GM23338 (cell line): ENCODE results near the gene NEU2. TPM values are rescaled to one million over a fixed set of nuclear protein-coding genes. Genes with fewer than 3 reads are reported as not detected.

Experiments used
- ATAC-seq: fragments of 200-7000 bp; cut with Tn5 transposase; 3 replicates; pipeline ENCODE4 v1.9.1; 2020
- DNase-seq: peaks from one replicate; pipeline ENCODE4 v3.0.0-alpha.2; 2015; ENCODE audit warnings: low spot score
- H2AFZ ChIP-seq: fragments of 200-600 bp; sonication (generic); 2 replicates; pipeline ENCODE4 v1.8.0; 2016; ENCODE audit warnings: antibody characterized with exemption, mild to moderate bottlenecking, moderate library complexity
- H3F3A ChIP-seq: fragments of 200-600 bp; sonication (generic); replicated peaks from 2 replicates; pipeline ENCODE4 v1.8.0; 2017; ENCODE audit warnings: antibody characterized with exemption, mixed run types, low read depth
- H3K27ac ChIP-seq: fragments of 200-600 bp; sonication (generic); 2 replicates; pipeline ENCODE4 v1.6.1; 2016; ENCODE audit warnings: low read depth
- H3K27me3 ChIP-seq: fragments of 200-600 bp; sonication (generic); 2 replicates; pipeline ENCODE4 v1.8.0; 2016; ENCODE audit warnings: mild to moderate bottlenecking, mixed run types, moderate library complexity; ENCODE audit not compliant: insufficient read depth
- H3K36me3 ChIP-seq: fragments of 200-600 bp; sonication (generic); 2 replicates; pipeline ENCODE4 v1.8.0; 2016; ENCODE audit warnings: mild to moderate bottlenecking; ENCODE audit not compliant: insufficient read depth
- H3K4me1 ChIP-seq: fragments of 200-600 bp; sonication (generic); 2 replicates; pipeline ENCODE4 v1.8.0; 2016; ENCODE audit warnings: mild to moderate bottlenecking, moderate library complexity; ENCODE audit not compliant: insufficient read depth
- H3K4me2 ChIP-seq: fragments of 200-600 bp; sonication (generic); 2 replicates; pipeline ENCODE4 v1.7.1; 2017; ENCODE audit warnings: mixed run types
- H3K4me3 ChIP-seq: fragments of 200-600 bp; sonication (generic); 2 replicates; pipeline ENCODE4 v1.6.1; 2016; ENCODE audit warnings: mixed run types
- H3K79me2 ChIP-seq: fragments of 200-600 bp; sonication (generic); replicated peaks from 2 replicates; pipeline ENCODE4 v1.8.0; 2017; ENCODE audit warnings: mild to moderate bottlenecking; ENCODE audit not compliant: insufficient read depth
- H3K9me2 ChIP-seq: fragments of 200-600 bp; sonication (generic); 2 replicates; pipeline ENCODE4 v1.8.0; 2017; ENCODE audit not compliant: insufficient read depth
- H4K20me1 ChIP-seq: fragments of 200-600 bp; sonication (generic); replicated peaks from 2 replicates; pipeline ENCODE4 v1.8.0; 2017; ENCODE audit warnings: mild to moderate bottlenecking; ENCODE audit not compliant: insufficient read depth
- H3K27ac Mint-ChIP-seq: 2 replicates; pipeline ENCODE4 v1.8.0; 2020; ENCODE audit warnings: inconsistent platforms, mild to moderate bottlenecking, moderate library complexity, mixed read lengths
- H3K27me3 Mint-ChIP-seq: 3 replicates; pipeline ENCODE4 v1.8.0; 2022; ENCODE audit warnings: low read depth, mild to moderate bottlenecking, moderate library complexity, mixed read lengths, inconsistent platforms; ENCODE audit not compliant: insufficient read depth, poor library complexity
- H3K36me3 Mint-ChIP-seq: 3 replicates; pipeline ENCODE4 v1.8.0; 2021; ENCODE audit warnings: low read depth, mild to moderate bottlenecking, inconsistent platforms, moderate library complexity, mixed read lengths
- H3K4me1 Mint-ChIP-seq: 3 replicates; pipeline ENCODE4 v1.8.0; 2020; ENCODE audit warnings: mild to moderate bottlenecking, inconsistent platforms, mixed read lengths
- H3K4me3 Mint-ChIP-seq: 3 replicates; pipeline ENCODE4 v1.8.0; 2021; ENCODE audit warnings: moderate library complexity, mild to moderate bottlenecking, inconsistent platforms, mixed read lengths
- H3K9me3 Mint-ChIP-seq: 3 replicates; pipeline ENCODE4 v1.8.0; 2020; ENCODE audit warnings: moderate library complexity, mild to moderate bottlenecking, inconsistent platforms, mixed read lengths
- CTCF ChIP-seq, 2 experiments: fragments of 200-600 bp in 1 of 2; sonication (generic) in 1 of 2; conservative IDR thresholded peaks; 2 replicates each; pipeline versions ENCODE4 v1.5.1 to v1.6.1; 2016 to 2017; ENCODE audit warnings: antibody characterized with exemption in 2 of 2, low read depth in 2 of 2, mild to moderate bottlenecking in 2 of 2, moderate library complexity in 1 of 2
- ETS1 ChIP-seq: IDR thresholded peaks from 2 replicates; pipeline ENCODE4 v1.6.1; 2016; ENCODE audit warnings: antibody characterized with exemption
- EZH2phosphoT487 ChIP-seq: fragments of 200-600 bp; sonication (generic); IDR thresholded peaks from one replicate; pipeline ENCODE4 v1.8.1; 2018; ENCODE audit warnings: antibody characterized with exemption; ENCODE audit not compliant: unreplicated experiment
- POLR2AphosphoS5 ChIP-seq: IDR thresholded peaks from 2 replicates; pipeline ENCODE4 v1.6.1; 2016; ENCODE audit warnings: antibody characterized with exemption, low read depth
- ZNF114 ChIP-seq: fragments of 250-450 bp; sonication (Bioruptor Pico); IDR thresholded peaks from 2 replicates; pipeline ENCODE4 v1.5.0; 2020; ENCODE audit warnings: mild to moderate bottlenecking, moderate library complexity
- polyA plus RNA-seq: library from polyadenylated mRNA; unstranded; fragments of >200 nt; fragmentation: Nextera tagmentation; extraction: Ambion mirVana; gene quantifications from 2 replicates; pipeline ENCODE4 v1.2.1, GENCODE V29; 2016
- total RNA-seq: library from RNA; depleted of rRNA; stranded (reverse); fragments of >200 nt; shearing (Covaris generic); gene quantifications from 2 replicates; pipeline ENCODE4 v1.2.3, GENCODE V29; 2014

Gene NEU2
- total and polyA plus RNA-seq, 2 experiments from 2014 or later, result not detected

GRCh38 chr2:233040571-233040970 lies 8.1 kb downstream of the NEU2 start:
- Histone ChIP-seq H3K4me3 (no peak overlapping the region), H3K79me2 (no peaks in the 10 kb centered on the region), H4K20me1 (no peaks in the 10 kb centered on the region), H3K27me3 (no peaks in the 10 kb centered on the region), H3F3A (peaks cover 8% of the 10 kb centered on the region), H3K36me3 (no peaks in the 10 kb centered on the region), H2AFZ (no peak overlapping the region), H3K9me2 (peaks cover 3% of the 10 kb centered on the region; the same call in 1 of the 2 replicates), H3K4me2 (no peak overlapping the region), H3K27ac (no peak overlapping the region), H3K4me1 (no peaks in the 10 kb centered on the region)
- Mint-ChIP-seq H3K9me3 (peaks cover 3% of the 10 kb centered on the region; the same call in 1 of the 3 replicates), H3K4me1 (no peaks in the 10 kb centered on the region; the same call in 2 of the 3 replicates), H3K4me3 (no peak overlapping the region), H3K27ac (no peak overlapping the region), H3K36me3 (peaks cover 3% of the 10 kb centered on the region; the same call in 1 of the 3 replicates), H3K27me3 (peaks cover 3% of the 10 kb centered on the region)
- ATAC-seq (no peak), DNase-seq (no peak)
- TF ChIP-seq EZH2phosphoT487 (no peak), POLR2AphosphoS5 (no peak), ZNF114 (no peak)

GRCh38 chr2:233041722-233042323 lies 9.4 kb downstream of the NEU2 start:
- DNase-seq, result no peak

More at GRCh38 chr2:233041722-233042323, 9.4 kb downstream of the NEU2 start:
- TF ChIP-seq ETS1, result no peak
- TF ChIP-seq CTCF (conservative IDR thresholded peaks at IDR 0.05; ENCODE audit: low read depth in 2 of 2), result no peak
- no peaks in the 10 kb centered on the region for H4K20me1 ChIP-seq
- H3K27me3 Mint-ChIP-seq, result peaks cover 3% of the 10 kb centered on the region
- H3K4me1 Mint-ChIP-seq, result no peaks in the 10 kb centered on the region
- H3K27ac Mint-ChIP-seq, result no peak overlapping the region
- H3F3A ChIP-seq, result no peaks in the 10 kb centered on the region
- H3K4me2 ChIP-seq, result no peak overlapping the region
- no peak overlapping the region for H2AFZ ChIP-seq
- no peaks in the 10 kb centered on the region for H3K36me3 ChIP-seq
- H3K9me2 ChIP-seq, result no peaks in the 10 kb centered on the region
- no peak overlapping the region for H3K4me3 Mint-ChIP-seq
- ATAC-seq, result no peak
- H3K4me1 ChIP-seq, result no peaks in the 10 kb centered on the region
- H3K36me3 Mint-ChIP-seq, result no peaks in the 10 kb centered on the region; the same call in 2 of the 3 replicates
- H3K27ac ChIP-seq, result no peak overlapping the region
- no peaks in the 10 kb centered on the region for H3K27me3 ChIP-seq
- H3K79me2 ChIP-seq, result no peaks in the 10 kb centered on the region
- peaks cover 3% of the 10 kb centered on the region; the same call in 1 of the 3 replicates for H3K9me3 Mint-ChIP-seq
- no peak overlapping the region for H3K4me3 ChIP-seq
